Muscle layer of colon (tissue), 2 donors: ENCODE results near the gene SLC38A3.
A peak's percentile ranks its signal among the peaks of the same experiment; 100 is the strongest.

ENCODE experiments used
- H3K27ac ChIP-seq: one replicate; pipeline ENCODE4 v1.7.0; 2013; ENCODE audit warnings: low read depth, mild to moderate bottlenecking, low read length, moderate library complexity
- H3K27me3 ChIP-seq, 2 donors: one replicate each; pipeline ENCODE4 v1.7.0; 2013; ENCODE audit warnings: low read length in 2 of 2, mild to moderate bottlenecking in 2 of 2; ENCODE audit not compliant: insufficient read depth in 2 of 2, control insufficient read depth in 1 of 2
- H3K36me3 ChIP-seq: one replicate; pipeline ENCODE4 v1.7.0; 2013; ENCODE audit warnings: mild to moderate bottlenecking, low read length; ENCODE audit not compliant: insufficient read depth
- H3K4me1 ChIP-seq: one replicate; pipeline ENCODE4 v1.7.0; 2013; ENCODE audit warnings: mild to moderate bottlenecking, low read length; ENCODE audit not compliant: insufficient read depth
- H3K4me3 ChIP-seq, 2 donors: one replicate each; pipeline ENCODE4 v1.7.0; 2013; ENCODE audit warnings: low read length in 2 of 2, low read depth in 1 of 2, mild to moderate bottlenecking in 1 of 2, moderate library complexity in 1 of 2
- H3K9ac ChIP-seq: one replicate; pipeline ENCODE4 v1.7.0; 2013; ENCODE audit warnings: low read length
- H3K9me3 ChIP-seq: one replicate; pipeline ENCODE4 v1.7.0; 2013; ENCODE audit warnings: mild to moderate bottlenecking, low read length
- donor health status: abdominal sarcoma.
- donor health status: Adenocarcinoma of cecum.

Gene SLC38A3

GRCh38 chr3:50215529-50215928, 10.5 kb downstream of the SLC38A3 start:
- Histone ChIP-seq H3K4me3 (no peak overlapping the region), H3K9ac (no peak overlapping the region), H3K27ac (no peak overlapping the region), H3K9me3 (no peaks in the 10 kb centered on the region), H3K4me1 (no peaks in the 10 kb centered on the region), H3K36me3 (no peaks in the 10 kb centered on the region), H3K27me3 (no peaks in the 10 kb centered on the region)

GRCh38 chr3:50217681-50218080, 12.6 kb downstream of the SLC38A3 start:
- no peaks in the 10 kb centered on the region for H3K27me3 ChIP-seq
- no peaks in the 10 kb centered on the region for H3K4me1 ChIP-seq
- no peak overlapping the region for H3K9ac ChIP-seq
- no peaks in the 10 kb centered on the region for H3K9me3 ChIP-seq
- H3K27ac ChIP-seq: no peak overlapping the region
- H3K4me3 ChIP-seq: no peak overlapping the region
- H3K36me3 ChIP-seq: no peaks in the 10 kb centered on the region

GRCh38 chr3:50218448-50218847, 13.4 kb downstream of the SLC38A3 start:
- Histone ChIP-seq H3K9ac (no peak overlapping the region), H3K27me3 (no peaks in the 10 kb centered on the region), H3K4me3 (no peak overlapping the region), H3K36me3 (no peaks in the 10 kb centered on the region), H3K27ac (no peak overlapping the region), H3K9me3 (no peaks in the 10 kb centered on the region), H3K4me1 (no peaks in the 10 kb centered on the region)

GRCh38 chr3:50219285-50219684, 14.2 kb downstream of the SLC38A3 start:
- no peak overlapping the region for H3K4me3 ChIP-seq
- no peak overlapping the region for H3K27ac ChIP-seq

GRCh38 chr3:50220109-50220508, 15.0 kb downstream of the SLC38A3 start:
- H3K4me3 ChIP-seq: no peak overlapping the region
- no peaks in the 10 kb centered on the region for H3K36me3 ChIP-seq
- no peak overlapping the region for H3K9ac ChIP-seq
- H3K9me3 ChIP-seq: no peaks in the 10 kb centered on the region
- H3K4me1 ChIP-seq: no peaks in the 10 kb centered on the region
- H3K27ac ChIP-seq: no peak overlapping the region
- H3K27me3 ChIP-seq: no peaks in the 10 kb centered on the region

More at GRCh38 chr3:50219285-50219684, 14.2 kb downstream of the SLC38A3 start:
- no peaks in the 10 kb centered on the region for H3K36me3 ChIP-seq
- H3K4me1 ChIP-seq: no peaks in the 10 kb centered on the region
- H3K9me3 ChIP-seq: no peaks in the 10 kb centered on the region
- H3K9ac ChIP-seq: no peak overlapping the region
- H3K27me3 ChIP-seq: no peaks in the 10 kb centered on the region

GRCh38 chr3:50221051-50221410, 16.0 kb downstream of the SLC38A3 start:
- Histone ChIP-seq H3K9ac (no peak overlapping the region), H3K9me3 (no peaks in the 10 kb centered on the region), H3K4me3 (no peak overlapping the region), H3K27me3 (no peaks in the 10 kb centered on the region), H3K27ac (no peak overlapping the region), H3K36me3 (no peaks in the 10 kb centered on the region), H3K4me1 (peaks cover 3% of the 10 kb centered on the region)

- H3K27me3 ChIP-seq: no peaks in the 10 kb centered on the region
- H3K4me3 ChIP-seq: no peak overlapping the region
- H3K36me3 ChIP-seq: no peaks in the 10 kb centered on the region
- peaks cover 8% of the 10 kb centered on the region for H3K4me1 ChIP-seq
- H3K9me3 ChIP-seq: no peaks in the 10 kb centered on the region
- no peak overlapping the region for H3K27ac ChIP-seq
- no peak overlapping the region for H3K9ac ChIP-seq
Observed at GRCh38 chr3:50221411-50222168, 16.5 kb downstream of the SLC38A3 start.

GRCh38 chr3:50222169-50222528, 17.1 kb downstream of the SLC38A3 start:
- Histone ChIP-seq H3K36me3 (no peaks in the 10 kb centered on the region), H3K9me3 (no peaks in the 10 kb centered on the region), H3K4me3 (no peak overlapping the region), H3K9ac (no peak overlapping the region), H3K4me1 (peaks cover 13% of the 10 kb centered on the region), H3K27me3 (no peaks in the 10 kb centered on the region), H3K27ac (no peak overlapping the region)

GRCh38 chr3:50224639-50225038, 19.6 kb downstream of the SLC38A3 start:
- Histone ChIP-seq H3K36me3 (no peaks in the 10 kb centered on the region), H3K9ac (no peak overlapping the region), H3K9me3 (no peaks in the 10 kb centered on the region), H3K4me3 (no peak overlapping the region), H3K27me3 (no peaks in the 10 kb centered on the region), H3K27ac (no peak overlapping the region), H3K4me1 (peaks cover 16% of the 10 kb centered on the region)

GRCh38 chr3:50226888-50227389, 21.9 kb downstream of the SLC38A3 start:
- H3K4me1 ChIP-seq: peaks cover 16% of the 10 kb centered on the region
- H3K27ac ChIP-seq: peak overlapping the region; percentile 56
- no peaks in the 10 kb centered on the region for H3K9me3 ChIP-seq
- H3K36me3 ChIP-seq: no peaks in the 10 kb centered on the region
- no peaks in the 10 kb centered on the region for H3K27me3 ChIP-seq
- peak overlapping the region; percentile 49 for H3K9ac ChIP-seq
- peak overlapping the region; percentile 51 to 70 for H3K4me3 ChIP-seq

GRCh38 chr3:50227390-50228183, 22.5 kb downstream of the SLC38A3 start:
- Histone ChIP-seq H3K9me3 (no peaks in the 10 kb centered on the region), H3K4me1 (peaks cover 16% of the 10 kb centered on the region), H3K36me3 (no peaks in the 10 kb centered on the region), H3K27ac (peak overlapping the region; percentile 8), H3K4me3 (peak overlapping the region; percentile 51 to 87), H3K9ac (peak overlapping the region; percentile 44), H3K27me3 (no peaks in the 10 kb centered on the region)
